ENCODE data around the gene COL11A1.

COL11A1 gene

GRCh38 chr1:102896286-102896685, 212.0 kb downstream of the COL11A1 start:
- Histone ChIP-seq H2AFZ (ENCODE audit: low read depth, low read length) (no peak overlapping the region), H3K79me2 (ENCODE audit: insufficient read depth, low read length) (no peaks in the 10 kb centered on the region), H3K4me3 (ENCODE audit: low read depth in 1 of 2, low read length in 2 of 2) (no peak overlapping the region), H4K20me1 (ENCODE audit: insufficient read depth, low read length) (no peaks in the 10 kb centered on the region), H3K9me3 (ENCODE audit: insufficient read depth, low read length, severe bottlenecking) (no peaks in the 10 kb centered on the region), H3K4me2 (ENCODE audit: insufficient read depth, low read length) (no peak overlapping the region), H3K36me3 (ENCODE audit: insufficient read depth, low read length) (no peaks in the 10 kb centered on the region), H3K27me3 (ENCODE audit: insufficient read depth, low read length, poor library complexity) (no peaks in the 10 kb centered on the region), H3K27ac (ENCODE audit: low read length) (no peak overlapping the region), H3K9ac (ENCODE audit: low read depth, low read length) (no peak overlapping the region), H3K4me1 (ENCODE audit: insufficient read depth, low read length) (no peaks in the 10 kb centered on the region)
- DNase-seq (no peak), ATAC-seq (ENCODE audit: insufficient read depth, low read depth) (no peak)
- TF ChIP-seq EZH2 (IDR thresholded peaks at IDR 0.05; ENCODE audit: borderline replicate concordance, low read depth, low read length, severe bottlenecking): no peak
- TF ChIP-seq, protein P1, sequence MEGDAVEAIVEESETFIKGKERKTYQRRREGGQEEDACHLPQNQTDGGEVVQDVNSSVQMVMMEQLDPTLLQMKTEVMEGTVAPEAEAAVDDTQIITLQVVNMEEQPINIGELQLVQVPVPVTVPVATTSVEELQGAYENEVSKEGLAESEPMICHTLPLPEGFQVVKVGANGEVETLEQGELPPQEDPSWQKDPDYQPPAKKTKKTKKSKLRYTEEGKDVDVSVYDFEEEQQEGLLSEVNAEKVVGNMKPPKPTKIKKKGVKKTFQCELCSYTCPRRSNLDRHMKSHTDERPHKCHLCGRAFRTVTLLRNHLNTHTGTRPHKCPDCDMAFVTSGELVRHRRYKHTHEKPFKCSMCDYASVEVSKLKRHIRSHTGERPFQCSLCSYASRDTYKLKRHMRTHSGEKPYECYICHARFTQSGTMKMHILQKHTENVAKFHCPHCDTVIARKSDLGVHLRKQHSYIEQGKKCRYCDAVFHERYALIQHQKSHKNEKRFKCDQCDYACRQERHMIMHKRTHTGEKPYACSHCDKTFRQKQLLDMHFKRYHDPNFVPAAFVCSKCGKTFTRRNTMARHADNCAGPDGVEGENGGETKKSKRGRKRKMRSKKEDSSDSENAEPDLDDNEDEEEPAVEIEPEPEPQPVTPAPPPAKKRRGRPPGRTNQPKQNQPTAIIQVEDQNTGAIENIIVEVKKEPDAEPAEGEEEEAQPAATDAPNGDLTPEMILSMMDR (IDR thresholded peaks at IDR 0.05; ENCODE audit: borderline replicate concordance, extremely low read depth, low read length, poor library complexity, severe bottlenecking): no peak

DNA sequence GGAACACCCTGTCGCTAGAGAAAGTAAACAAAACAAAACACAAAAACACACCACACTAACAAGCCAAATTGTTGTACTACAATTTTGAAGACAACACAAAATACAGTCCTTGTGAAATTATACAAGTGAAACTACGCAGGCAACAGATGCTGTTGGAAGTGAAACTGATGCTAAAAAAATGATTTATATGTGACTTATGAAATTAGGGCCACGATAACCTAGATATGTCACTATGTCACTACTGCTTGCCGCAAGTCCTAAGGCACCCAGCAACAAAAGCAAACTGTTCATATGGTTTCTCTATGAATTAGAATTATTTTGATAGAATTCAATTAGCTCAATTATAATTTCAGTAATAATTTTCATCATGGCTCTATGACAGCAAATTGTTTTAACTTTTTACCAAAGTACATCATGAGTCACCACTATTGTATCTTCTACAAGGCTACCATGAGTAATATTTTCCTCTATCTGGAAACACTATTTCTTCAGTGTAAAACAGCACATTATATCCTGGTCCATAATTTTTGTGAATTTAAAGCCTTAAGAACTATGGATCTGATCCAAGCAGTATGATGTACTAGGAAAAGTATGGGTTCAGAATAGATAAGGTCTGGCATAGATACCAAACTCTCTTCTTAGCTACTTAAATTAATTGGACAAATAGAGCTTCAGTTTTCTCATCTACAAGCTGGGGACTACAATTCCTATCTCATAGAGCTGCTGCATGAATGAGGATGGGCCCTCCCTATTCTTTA, 216.3 kb downstream of the COL11A1 start:
- Histone ChIP-seq H3K79me2 (ENCODE audit: insufficient read depth, low read length) (no peaks in the 10 kb centered on the region), H3K27ac (ENCODE audit: low read length) (no peak overlapping the region), H3K4me2 (ENCODE audit: insufficient read depth, low read length) (no peak overlapping the region), H3K4me3 (ENCODE audit: low read depth in 1 of 2, low read length in 2 of 2) (no peak overlapping the region), H3K9ac (ENCODE audit: low read depth, low read length) (no peak overlapping the region), H3K36me3 (ENCODE audit: insufficient read depth, low read length) (no peaks in the 10 kb centered on the region), H3K9me3 (ENCODE audit: insufficient read depth, low read length, severe bottlenecking) (no peaks in the 10 kb centered on the region), H2AFZ (ENCODE audit: low read depth, low read length) (no peak overlapping the region), H4K20me1 (ENCODE audit: insufficient read depth, low read length) (no peaks in the 10 kb centered on the region), H3K4me1 (ENCODE audit: insufficient read depth, low read length) (no peaks in the 10 kb centered on the region), H3K27me3 (ENCODE audit: insufficient read depth, low read length, poor library complexity) (no peaks in the 10 kb centered on the region)
- no peak for TF ChIP-seq EZH2 (IDR thresholded peaks at IDR 0.05; ENCODE audit: borderline replicate concordance, low read depth, low read length, severe bottlenecking)
- TF ChIP-seq, protein P1 (IDR thresholded peaks at IDR 0.05; ENCODE audit: borderline replicate concordance, extremely low read depth, low read length, poor library complexity, severe bottlenecking): no peak
- DNase-seq (no peak), ATAC-seq (ENCODE audit: insufficient read depth, low read depth) (no peak)

- DNase-seq (no peak), ATAC-seq (ENCODE audit: insufficient read depth, low read depth) (no peak)
- Histone ChIP-seq H3K4me1 (ENCODE audit: insufficient read depth, low read length) (no peaks in the 10 kb centered on the region), H3K27me3 (ENCODE audit: insufficient read depth, low read length, poor library complexity) (no peaks in the 10 kb centered on the region), H4K20me1 (ENCODE audit: insufficient read depth, low read length) (no peaks in the 10 kb centered on the region), H3K79me2 (ENCODE audit: insufficient read depth, low read length) (no peaks in the 10 kb centered on the region), H2AFZ (ENCODE audit: low read depth, low read length) (no peak overlapping the region), H3K27ac (ENCODE audit: low read length) (no peak overlapping the region), H3K4me2 (ENCODE audit: insufficient read depth, low read length) (no peak overlapping the region), H3K9me3 (ENCODE audit: insufficient read depth, low read length, severe bottlenecking) (no peaks in the 10 kb centered on the region), H3K9ac (ENCODE audit: low read depth, low read length) (no peak overlapping the region), H3K4me3 (ENCODE audit: low read depth in 1 of 2, low read length in 2 of 2) (no peak overlapping the region), H3K36me3 (ENCODE audit: insufficient read depth, low read length) (no peaks in the 10 kb centered on the region)
- TF ChIP-seq, protein P1 (IDR thresholded peaks at IDR 0.05; ENCODE audit: borderline replicate concordance, extremely low read depth, low read length, poor library complexity, severe bottlenecking): no peak
- no peak for TF ChIP-seq EZH2 (IDR thresholded peaks at IDR 0.05; ENCODE audit: borderline replicate concordance, low read depth, low read length, severe bottlenecking)
Observed at GRCh38 chr1:102886638-102887037, 221.7 kb downstream of the COL11A1 start.

All from DND-41 (cell line).